Left ventricle myocardium inferior (tissue), 1 donor: ENCODE results near the gene RYR2. TPM values are rescaled to one million over a fixed set of nuclear protein-coding genes. Genes with fewer than 3 reads are reported as not detected.

Experiments
- DNase-seq: peaks from one replicate; pipeline ENCODE4 v3.0.0-alpha.2; 2020
- H3K27ac ChIP-seq: fragments of 200-600 bp; replicated peaks from 2 replicates; pipeline ENCODE4 v1.8.0; 2021
- H3K27me3 ChIP-seq: fragments of 200-600 bp; 2 replicates; pipeline ENCODE4 v1.8.0; 2021; ENCODE audit warnings: low read depth
- H3K36me3 ChIP-seq: fragments of 200-600 bp; 2 replicates; pipeline ENCODE4 v1.8.0; 2021
- H3K4me1 ChIP-seq: fragments of 200-600 bp; 2 replicates; pipeline ENCODE4 v1.8.0; 2021
- H3K4me3 ChIP-seq: fragments of 200-600 bp; 2 replicates; pipeline ENCODE4 v1.8.0; 2021; ENCODE audit warnings: mild to moderate bottlenecking, moderate library complexity
- H3K9me3 ChIP-seq: fragments of 200-600 bp; replicated peaks from 2 replicates; pipeline ENCODE4 v1.8.0; 2021
- intact Hi-C: fragments of 100-400 bp; cut with micrococcal nuclease; formaldehyde crosslinking; loops from one replicate; pipeline ENCODE4 v1.11.0; 2022
- total RNA-seq: library from RNA; stranded (reverse); fragmentation: NEBNext Ultra II Directional; extraction: Animal tissue kit (Norgen Biotek cat#: 25700); gene quantifications from one replicate; pipeline ENCODE4 v1.2.1, GENCODE V29; 2021
- TF ChIP-seq, protein P1 (sequence below): fragments of 200-600 bp; IDR thresholded peaks from 2 replicates; pipeline ENCODE4 v1.8.0; 2021; ENCODE audit warnings: antibody characterized with exemption, mild to moderate bottlenecking, borderline replicate concordance
- donor health status: DM: no; HTN: yes; CAD: no; lungs with severe emphysema.

Gene RYR2
- total RNA-seq, 1 donor from 2014 or later, result 783 TPM

DNA sequence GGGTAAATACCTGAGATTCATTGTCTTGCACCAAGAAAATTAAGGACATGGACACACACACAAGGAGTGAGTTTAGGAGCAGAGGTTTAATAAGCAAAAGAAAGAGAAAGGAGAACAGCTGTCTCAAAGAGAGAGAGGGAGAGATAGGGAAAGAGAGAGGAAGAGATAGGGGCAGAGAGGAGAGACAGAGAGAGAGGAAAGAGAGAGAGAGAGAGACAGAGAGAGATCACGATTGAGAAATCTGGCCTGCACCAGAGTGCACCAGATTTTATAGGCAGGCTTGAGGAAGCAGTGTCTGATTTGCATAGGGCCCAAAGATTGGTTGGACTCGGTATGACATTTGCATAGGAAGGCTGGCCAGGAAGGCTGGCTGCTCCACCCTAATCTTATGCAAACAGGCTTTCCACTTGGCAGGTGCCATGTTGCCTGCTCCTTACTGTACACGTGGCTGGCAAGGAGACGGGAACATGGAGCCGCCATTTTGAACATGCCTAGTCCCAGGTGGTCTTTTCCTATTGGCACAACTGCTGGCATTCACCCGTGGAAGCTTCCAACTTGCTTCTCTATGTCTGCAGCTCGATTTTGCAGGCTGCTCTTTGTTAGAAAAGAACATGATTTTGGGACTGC is 428.8 kb downstream of the RYR2 start:
- H3K4me1 ChIP-seq, result peaks cover 65% of the 10 kb centered on the region
- TF ChIP-seq, protein P1, sequence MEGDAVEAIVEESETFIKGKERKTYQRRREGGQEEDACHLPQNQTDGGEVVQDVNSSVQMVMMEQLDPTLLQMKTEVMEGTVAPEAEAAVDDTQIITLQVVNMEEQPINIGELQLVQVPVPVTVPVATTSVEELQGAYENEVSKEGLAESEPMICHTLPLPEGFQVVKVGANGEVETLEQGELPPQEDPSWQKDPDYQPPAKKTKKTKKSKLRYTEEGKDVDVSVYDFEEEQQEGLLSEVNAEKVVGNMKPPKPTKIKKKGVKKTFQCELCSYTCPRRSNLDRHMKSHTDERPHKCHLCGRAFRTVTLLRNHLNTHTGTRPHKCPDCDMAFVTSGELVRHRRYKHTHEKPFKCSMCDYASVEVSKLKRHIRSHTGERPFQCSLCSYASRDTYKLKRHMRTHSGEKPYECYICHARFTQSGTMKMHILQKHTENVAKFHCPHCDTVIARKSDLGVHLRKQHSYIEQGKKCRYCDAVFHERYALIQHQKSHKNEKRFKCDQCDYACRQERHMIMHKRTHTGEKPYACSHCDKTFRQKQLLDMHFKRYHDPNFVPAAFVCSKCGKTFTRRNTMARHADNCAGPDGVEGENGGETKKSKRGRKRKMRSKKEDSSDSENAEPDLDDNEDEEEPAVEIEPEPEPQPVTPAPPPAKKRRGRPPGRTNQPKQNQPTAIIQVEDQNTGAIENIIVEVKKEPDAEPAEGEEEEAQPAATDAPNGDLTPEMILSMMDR, result no peak
- DNase-seq, result peak; percentile 59
- intact Hi-C loops, result no loop called here
- H3K27me3 ChIP-seq, result no peaks in the 10 kb centered on the region
- H3K4me3 ChIP-seq, result no peak overlapping the region
- peaks cover 19% of the 10 kb centered on the region for H3K36me3 ChIP-seq
- no peaks in the 10 kb centered on the region for H3K9me3 ChIP-seq
- H3K27ac ChIP-seq, result peak overlapping the region; percentile 73

DNA sequence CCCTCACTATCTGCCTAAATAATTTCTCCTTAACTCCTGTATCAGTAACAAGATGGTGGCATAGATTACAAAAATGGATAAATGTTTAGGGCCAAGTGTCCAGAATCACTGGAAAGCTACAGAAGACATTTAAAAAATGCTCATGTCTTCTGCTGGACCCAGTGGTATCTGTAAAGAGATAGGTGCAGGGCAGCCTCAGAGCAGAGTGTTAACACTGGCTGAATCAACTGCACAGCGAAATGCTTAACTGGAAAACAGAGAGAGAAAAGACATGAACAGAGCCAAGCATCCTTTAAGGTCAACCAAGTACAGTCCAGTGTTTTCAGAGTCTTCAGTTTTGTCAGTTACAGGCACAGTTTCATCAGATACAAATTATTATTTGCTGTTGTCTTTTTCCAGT is 429.4 kb downstream of the RYR2 start:
- Histone ChIP-seq H3K36me3 (peaks cover 19% of the 10 kb centered on the region), H3K4me1 (peaks cover 64% of the 10 kb centered on the region), H3K27me3 (no peaks in the 10 kb centered on the region), H3K27ac (peak overlapping the region; percentile 73), H3K9me3 (no peaks in the 10 kb centered on the region), H3K4me3 (no peak overlapping the region)
- no peak for DNase-seq
- TF ChIP-seq, protein P1, result no peak
- intact Hi-C loops, result no loop called here

DNA sequence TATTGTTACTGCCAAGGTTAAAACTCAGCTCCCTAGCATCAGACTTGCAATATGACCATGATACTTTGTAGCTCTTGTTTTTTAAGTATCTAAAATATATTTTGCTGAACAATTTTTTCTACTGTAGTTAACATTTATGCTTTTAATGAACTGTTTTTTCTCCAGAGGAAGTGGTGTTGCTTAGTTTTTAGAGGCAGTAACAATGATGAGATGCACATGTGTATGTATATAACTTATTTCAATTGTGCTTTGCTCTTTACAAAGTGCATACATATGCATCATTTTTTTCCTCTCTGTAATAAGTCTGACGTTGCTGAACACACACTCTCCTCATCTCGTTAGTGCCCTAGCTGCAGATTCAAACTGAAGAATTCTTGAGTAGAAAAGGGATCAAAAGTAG is 430.0 kb downstream of the RYR2 start:
- TF ChIP-seq, protein P1, result no peak
- Histone ChIP-seq H3K27ac (peak overlapping the region; percentile 73), H3K27me3 (no peaks in the 10 kb centered on the region), H3K4me1 (peaks cover 65% of the 10 kb centered on the region), H3K36me3 (peaks cover 19% of the 10 kb centered on the region), H3K4me3 (no peak overlapping the region), H3K9me3 (no peaks in the 10 kb centered on the region)
- intact Hi-C loops, result no loop called here
- no peak for DNase-seq

DNA sequence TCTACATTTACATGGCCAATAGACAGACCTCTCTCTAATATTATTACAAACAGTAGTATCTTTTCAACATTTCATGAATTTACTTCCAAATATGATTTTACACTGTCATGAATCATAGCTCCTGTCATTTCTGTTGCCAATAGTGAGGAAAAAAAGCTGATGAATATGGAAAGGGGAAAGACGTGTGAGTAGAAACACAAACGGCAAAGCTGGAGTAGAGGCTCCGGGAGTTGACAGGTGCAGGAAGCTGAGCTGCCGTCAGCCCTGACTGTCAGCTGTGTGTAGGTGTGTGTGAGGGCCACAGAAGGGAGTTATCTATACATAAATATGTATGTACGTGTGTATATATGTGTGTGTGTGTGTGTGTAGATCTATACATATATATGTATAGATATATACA is 431.9 kb downstream of the RYR2 start:
- Histone ChIP-seq H3K4me3 (no peak overlapping the region), H3K9me3 (no peaks in the 10 kb centered on the region), H3K36me3 (peaks cover 16% of the 10 kb centered on the region), H3K27me3 (no peaks in the 10 kb centered on the region), H3K27ac (no peak overlapping the region), H3K4me1 (peaks cover 57% of the 10 kb centered on the region)
- DNase-seq, result no peak
- intact Hi-C loops, result no loop called here
- TF ChIP-seq, protein P1, result no peak

DNA sequence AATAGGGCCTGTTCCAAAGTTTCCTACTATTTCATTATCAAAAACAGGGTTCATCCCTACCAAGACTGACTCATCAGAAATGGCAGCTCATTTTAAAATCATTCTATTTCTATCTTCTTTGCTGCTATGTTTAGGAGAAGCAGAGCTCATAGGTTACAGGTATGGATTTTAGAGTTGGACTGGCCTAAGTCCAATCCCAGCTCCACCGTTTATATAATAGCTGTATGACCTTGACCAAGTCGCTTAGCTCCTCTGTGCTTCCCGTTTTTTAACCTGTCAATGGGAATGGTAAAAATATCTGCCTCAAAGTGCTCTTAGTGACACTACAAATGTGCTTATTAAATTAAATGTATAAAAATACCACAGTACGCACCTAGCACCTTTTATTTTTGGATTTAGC is 436.1 kb downstream of the RYR2 start:
- TF ChIP-seq, protein P1, result no peak
- peaks cover 5% of the 10 kb centered on the region for H3K36me3 ChIP-seq
- H3K27ac ChIP-seq, result peak overlapping the region; percentile 57
- intact Hi-C loops, result no loop called here
- no peak for DNase-seq
- no peaks in the 10 kb centered on the region for H3K9me3 ChIP-seq
- no peaks in the 10 kb centered on the region for H3K27me3 ChIP-seq
- no peak overlapping the region for H3K4me3 ChIP-seq
- peaks cover 40% of the 10 kb centered on the region for H3K4me1 ChIP-seq

DNA sequence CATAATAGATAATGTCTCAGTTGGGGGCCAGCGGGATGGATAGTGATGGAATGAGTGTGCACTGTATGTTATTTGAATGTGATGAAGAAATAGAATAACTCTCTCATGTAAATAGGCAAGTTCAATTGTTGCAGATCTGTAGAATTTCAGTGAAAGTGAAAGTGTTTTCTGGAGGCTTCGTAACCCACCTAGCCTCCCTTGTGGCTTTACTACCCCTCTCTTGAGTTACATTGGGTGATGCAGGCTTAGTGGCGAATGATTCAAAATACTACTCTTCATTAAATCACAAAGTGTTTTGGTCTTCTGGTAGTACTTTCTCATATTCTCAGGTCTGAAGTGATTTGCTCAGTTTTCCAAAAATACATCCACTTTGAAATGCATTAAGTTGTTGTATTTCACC is 436.9 kb downstream of the RYR2 start:
- TF ChIP-seq, protein P1, result no peak
- DNase-seq, result no peak
- Histone ChIP-seq H3K9me3 (no peaks in the 10 kb centered on the region), H3K27ac (no peak overlapping the region), H3K27me3 (no peaks in the 10 kb centered on the region), H3K4me3 (no peak overlapping the region), H3K36me3 (peaks cover 5% of the 10 kb centered on the region), H3K4me1 (peaks cover 47% of the 10 kb centered on the region)
- intact Hi-C loops, result no loop called here
